HG02970 (cell line): ENCODE results near the gene RHEX.
"Not testable (repeated sequence)": the region's sequence is repeated elsewhere in the genome, so short reads cannot be mapped to it uniquely, and the experiment has no call there.

Experiments used
- ATAC-seq: cut with Tn5 transposase; IDR thresholded peaks from one replicate; pipeline ENCODE4 v1.9.1; 2021; ENCODE audit warnings: mild to moderate bottlenecking, moderate library complexity, moderate number of reproducible peaks; ENCODE audit not compliant: unreplicated experiment, low FRiP score

RHEX gene

GRCh38 chr1:206058289-206058926 lies 5.4 kb downstream of the RHEX start:
- not testable (repeated sequence) for ATAC-seq

GRCh38 chr1:206058927-206059292 lies 5.9 kb downstream of the RHEX start:
- no peak for ATAC-seq

GRCh38 chr1:206059355-206059915 lies 6.5 kb downstream of the RHEX start:
- ATAC-seq = no peak

- ATAC-seq = no peak
Measured at GRCh38 chr1:206060844-206061243, 7.9 kb downstream of the RHEX start.

GRCh38 chr1:206062464-206062863 lies 9.5 kb downstream of the RHEX start:
- ATAC-seq = no peak

GRCh38 chr1:206064001-206064400 lies 11.0 kb downstream of the RHEX start:
- not testable (repeated sequence) for ATAC-seq

- ATAC-seq = not testable (repeated sequence)
Measured at GRCh38 chr1:206064501-206064900, 11.5 kb downstream of the RHEX start.

- no peak for ATAC-seq
Measured at GRCh38 chr1:206065547-206066145, 12.7 kb downstream of the RHEX start.

GRCh38 chr1:206066479-206067171 lies 13.7 kb downstream of the RHEX start:
- no peak for ATAC-seq

- no peak for ATAC-seq
Measured at GRCh38 chr1:206067486-206068227, 14.7 kb downstream of the RHEX start.

GRCh38 chr1:206068314-206068713 lies 15.3 kb downstream of the RHEX start:
- no peak for ATAC-seq

GRCh38 chr1:206070627-206071304 lies 17.8 kb downstream of the RHEX start:
- ATAC-seq = no peak

- ATAC-seq = no peak
Measured at GRCh38 chr1:206074839-206075238, 21.9 kb downstream of the RHEX start.

GRCh38 chr1:206075786-206076755 lies 23.1 kb downstream of the RHEX start:
- ATAC-seq = no peak

- ATAC-seq = no peak
Measured at GRCh38 chr1:206079135-206079534, 26.2 kb downstream of the RHEX start.

GRCh38 chr1:206080026-206080820 lies 27.2 kb downstream of the RHEX start:
- no peak for ATAC-seq

GRCh38 chr1:206081856-206082255 lies 28.9 kb downstream of the RHEX start:
- ATAC-seq = no peak
